Astrocyte of the spinal cord (primary cell): ENCODE results near the gene LIMA1.
"Not testable (repeated sequence)": the region's sequence is repeated elsewhere in the genome, so short reads cannot be mapped to it uniquely, and the experiment has no call there.

Experiments used
- DNase-seq: peaks from one replicate; pipeline ENCODE4 v3.0.0; 2011; ENCODE audit warnings: low read depth, low spot score
- H3K4me3 ChIP-seq: 2 replicates; pipeline ENCODE4 v1.5.1; 2011; ENCODE audit warnings: low read depth, mild to moderate bottlenecking, low read length, moderate library complexity
- CTCF ChIP-seq: IDR thresholded peaks from 2 replicates; pipeline ENCODE4 v1.5.1; 2012; ENCODE audit warnings: low read depth, mild to moderate bottlenecking, low read length, inconsistent platforms
- in situ Hi-C: cut with HindIII; loops from 2 replicates; pipeline ENCODE4 v1.10.0; 2017; ENCODE audit warnings: low sequenced_read_pairs

LIMA1 gene

GRCh38 chr12:50283229-50283923 lies at the start of gene LIMA1:
Gene LIMA1 (minus strand): TSS chr12:50283520. CDS start chr12:50248751, 34,769 bp downstream.
- TF ChIP-seq CTCF: no peak
- DNase-seq: peak; percentile 76
- peak within 1 kb of the TSS; percentile 76 for H3K4me3 ChIP-seq
- in situ Hi-C loops: no loop called here

GRCh38 chr12:50331745-50332144 lies 48.4 kb upstream of the LIMA1 start:
- no peak overlapping the region for H3K4me3 ChIP-seq
- no peak for DNase-seq
- TF ChIP-seq CTCF: no peak
- in situ Hi-C loops: no loop called here

GRCh38 chr12:50328664-50329063 lies 45.3 kb upstream of the LIMA1 start:
- in situ Hi-C loops, H3K4me3 ChIP-seq, DNase-seq: not testable (repeated sequence)

GRCh38 chr12:50326590-50327284 lies 43.4 kb upstream of the LIMA1 start:
- H3K4me3 ChIP-seq: no peak overlapping the region
- in situ Hi-C loops: no loop called here
- TF ChIP-seq CTCF: no peak
- DNase-seq: peak; percentile 79

GRCh38 chr12:50325890-50326391 lies 42.6 kb upstream of the LIMA1 start:
- TF ChIP-seq CTCF: no peak
- DNase-seq: no peak
- in situ Hi-C loops: no loop called here
- H3K4me3 ChIP-seq: no peak overlapping the region

GRCh38 chr12:50324770-50325169 lies 41.5 kb upstream of the LIMA1 start:
- in situ Hi-C loops, H3K4me3 ChIP-seq, DNase-seq: not testable (repeated sequence)

- in situ Hi-C loops, H3K4me3 ChIP-seq, DNase-seq: not testable (repeated sequence)
These were observed 40.8 kb upstream of the LIMA1 start for GRCh38 chr12:50324077-50324476.

- no peak for TF ChIP-seq CTCF
- in situ Hi-C loops: no loop called here
- no peak for DNase-seq
- no peak overlapping the region for H3K4me3 ChIP-seq
These were observed 38.9 kb upstream of the LIMA1 start for GRCh38 chr12:50322206-50322605.
